HepG2 (cell line): Measurements from ENCODE around the gene LRP5. TPM values are rescaled to one million over a fixed set of nuclear protein-coding genes. Genes with fewer than 3 reads are reported as not detected.

Experiments
- GPBP1L1 ChIP-seq: sonication (generic); formaldehyde crosslinking; IDR thresholded peaks from 2 replicates; pipeline ENCODE4 v1.5.0; 2020; ENCODE audit warnings: mild to moderate bottlenecking, missing genetic modification reagents
- HMGXB3 ChIP-seq: sonication (generic); formaldehyde crosslinking; IDR thresholded peaks from 2 replicates; pipeline ENCODE4 v1.4.0; 2020; ENCODE audit warnings: missing genetic modification reagents, borderline replicate concordance
- MEF2D ChIP-seq: sonication (generic); formaldehyde crosslinking; IDR thresholded peaks from 2 replicates; pipeline ENCODE4 v1.5.1; 2020; ENCODE audit warnings: mild to moderate bottlenecking, missing genetic modification reagents
- PREB ChIP-seq: sonication (generic); formaldehyde crosslinking; IDR thresholded peaks from 2 replicates; pipeline ENCODE4 v1.4.0; 2020; ENCODE audit warnings: missing genetic modification reagents
- SRF ChIP-seq: IDR thresholded peaks from 2 replicates; pipeline ENCODE4 v1.6.1; 2011; ENCODE audit warnings: mild to moderate bottlenecking, low read depth, low read length, moderate library complexity
- TBP ChIP-seq: sonication (generic); formaldehyde crosslinking; IDR thresholded peaks from 2 replicates; pipeline ENCODE4 v1.5.0; 2020; ENCODE audit warnings: missing genetic modification reagents
- ZNF142 ChIP-seq: sonication (generic); formaldehyde crosslinking; IDR thresholded peaks from 2 replicates; pipeline ENCODE4 v1.4.0; 2020; ENCODE audit warnings: missing genetic modification reagents
- ZNF292 ChIP-seq: sonication (generic); formaldehyde crosslinking; IDR thresholded peaks from 2 replicates; pipeline ENCODE4 v1.8.1; 2022; ENCODE audit warnings: mild to moderate bottlenecking, low read depth, missing genetic modification reagents, borderline replicate concordance
- ZNF468 ChIP-seq: sonication (generic); formaldehyde crosslinking; IDR thresholded peaks from 2 replicates; pipeline ENCODE4 v1.8.0; 2022; ENCODE audit warnings: mild to moderate bottlenecking, moderate library complexity, missing genetic modification reagents
- ZNF703 ChIP-seq: sonication (generic); formaldehyde crosslinking; IDR thresholded peaks from 2 replicates; pipeline ENCODE4 v1.5.1; 2020; ENCODE audit warnings: missing genetic modification reagents, mild to moderate bottlenecking, moderate library complexity, borderline replicate concordance
- polyA plus RNA-seq, 8 experiments: library from polyadenylated mRNA; depleted of rRNA in 3 of 8; stranded (reverse) in 7 of 8; unstranded in 1 of 8; fragments of >200 nt; fragmentation: Illumina TruSeq in 4 of 8; extraction: Trizol in 4 of 8; gene quantifications; 2 replicates each; pipeline versions ENCODE4 v1.2.1 to v1.2.3, GENCODE V29; 2011 to 2016; ENCODE audit warnings: low read depth in 4 of 8, missing spikeins in 1 of 8, mixed read lengths in 1 of 8; ENCODE audit not compliant: insufficient read depth in 1 of 8
- total RNA-seq, 5 experiments: library from RNA; depleted of rRNA; stranded (reverse); fragments of >200 nt; fragmentation: Illumina TruSeq; extraction: Trizol; gene quantifications; 2 replicates each; pipeline ENCODE4 v1.2.3, GENCODE V29; 2016; ENCODE audit warnings: low read depth in 1 of 5

Gene LRP5
- total and polyA plus RNA-seq, 2 of the 13 experiments (the other 11 are each of a cell fraction or from before 2014, with no cell fraction given): 40.4 to 64.0 TPM

- TF ChIP-seq GPBP1L1: no peak
- TF ChIP-seq SRF: no peak
- no peak for TF ChIP-seq ZNF292 (CRISPR knock-in tag)
- no peak for TF ChIP-seq HMGXB3
- TF ChIP-seq TBP (CRISPR knock-in tag): no peak
- TF ChIP-seq MEF2D: 0 out of 2 replicates have a peak, but pooled peaks have one; percentile 0
- TF ChIP-seq ZNF703 (CRISPR knock-in tag): no peak
- TF ChIP-seq ZNF468: no peak
- TF ChIP-seq ZNF142 (CRISPR knock-in tag): no peak
- no peak for TF ChIP-seq PREB
Observed at GRCh38 chr11:68325907-68326220, 13.5 kb downstream of the LRP5 start (continued).
